Measurements from ENCODE around the gene FAT4. TPM values are rescaled to one million over a fixed set of nuclear protein-coding genes. Genes with fewer than 3 reads are reported as not detected.

FAT4 gene
- total RNA-seq, 2 experiments from 2014 or later: not detected

DNA sequence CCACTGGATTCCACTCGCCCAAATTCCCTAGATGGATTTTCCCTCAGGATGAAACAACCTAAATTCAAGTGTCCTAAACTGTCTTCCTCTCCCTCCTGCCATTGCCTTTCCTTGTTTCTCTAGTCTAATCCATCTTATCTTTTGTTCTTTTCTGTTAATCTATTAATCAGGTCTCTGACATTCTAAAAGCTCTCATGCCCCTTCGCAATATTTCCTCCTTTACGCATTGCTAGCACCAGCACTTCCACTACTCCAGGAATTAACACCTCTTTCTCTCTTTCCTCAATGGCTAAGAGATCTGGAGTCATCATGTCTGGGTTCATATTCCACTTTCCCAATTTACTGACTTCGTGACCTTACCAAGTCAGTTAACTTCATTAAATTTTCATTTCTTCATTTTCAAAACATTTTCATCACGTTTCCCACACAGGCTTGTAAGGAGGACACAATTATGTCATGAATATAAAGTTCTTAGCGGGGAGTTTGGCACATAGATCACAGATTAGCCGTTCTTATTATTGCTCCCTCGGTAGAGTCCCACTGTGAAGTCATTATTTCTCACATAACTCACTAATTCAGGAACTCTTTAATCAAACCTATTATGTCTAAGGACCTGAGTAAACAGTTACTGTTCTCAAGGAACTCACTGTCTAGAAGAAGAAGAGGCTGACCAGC lies 45.3 kb downstream of the FAT4 start:
- Mint-ChIP-seq H3K27ac (no peak overlapping the region), H3K4me3 (no peak overlapping the region), H3K27me3 (no peaks in the 10 kb centered on the region), H3K36me3 (ENCODE audit: low read depth) (no peaks in the 10 kb centered on the region), H3K4me1 (no peaks in the 10 kb centered on the region), H3K9me3 (no peaks in the 10 kb centered on the region)
- CTCF ChIA-PET: no interaction called here
- no peak for DNase-seq
- POLR2A ChIA-PET: no interaction called here

DNA sequence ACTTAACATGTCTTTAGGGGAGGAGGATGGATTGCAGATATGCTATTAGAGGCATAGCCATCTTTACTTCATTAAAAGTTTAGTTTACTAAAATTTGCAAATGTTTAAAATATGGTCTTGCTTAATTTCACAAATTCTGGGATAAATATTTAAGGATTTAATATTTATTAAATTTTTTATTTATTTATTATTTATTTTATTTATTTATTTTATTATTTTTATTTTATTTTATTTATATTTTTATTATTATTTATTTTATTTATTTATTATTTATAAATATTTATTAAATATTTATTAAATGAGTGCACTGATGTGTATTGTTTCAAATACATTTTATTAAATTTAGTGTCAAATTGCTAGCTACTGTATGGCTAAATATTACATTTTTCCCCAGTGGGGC lies 46.0 kb downstream of the FAT4 start:
- DNase-seq: no peak
- H3K9me3 Mint-ChIP-seq: no peaks in the 10 kb centered on the region
- no peaks in the 10 kb centered on the region for H3K4me1 Mint-ChIP-seq
- ChIA-PET POLR2A (no interaction called here), CTCF (no interaction called here)
- no peak overlapping the region for H3K4me3 Mint-ChIP-seq
- H3K36me3 Mint-ChIP-seq (ENCODE audit: low read depth): no peaks in the 10 kb centered on the region
- no peaks in the 10 kb centered on the region for H3K27me3 Mint-ChIP-seq
- no peak overlapping the region for H3K27ac Mint-ChIP-seq

All from activated CD4-positive, alpha-beta T cell treated with anti-CD3 and anti-CD28 coated beads, Interleukin-2, amount 10 ng/mL, durations not matched to agents 7 days and 5 days (primary cell).